GM12878 (cell line): Measurements from ENCODE around the gene MTMR6. TPM values are rescaled to one million over a fixed set of nuclear protein-coding genes. Genes with fewer than 3 reads are reported as not detected.
A peak's percentile ranks its signal among the peaks of the same experiment; 100 is the strongest.

ENCODE experiments used
- DPF2 ChIP-seq: fragments of 450-650 bp; IDR thresholded peaks from 2 replicates; pipeline ENCODE4 v1.6.1; 2017; ENCODE audit warnings: mild to moderate bottlenecking
- HDAC2 ChIP-seq: fragments of 200-600 bp; sonication (generic); IDR thresholded peaks from 2 replicates; pipeline ENCODE4 v1.6.1; 2017
- PML ChIP-seq: IDR thresholded peaks from 2 replicates; pipeline ENCODE4 v1.6.1; 2012; ENCODE audit warnings: low read length, inconsistent platforms
- RFX5 ChIP-seq: IDR thresholded peaks from 2 replicates; pipeline ENCODE4 v1.6.1; 2011; ENCODE audit warnings: low read depth, low read length, improper control_type of control experiment
- TCF3 ChIP-seq: IDR thresholded peaks from 2 replicates; pipeline ENCODE4 v1.6.1; 2012; ENCODE audit warnings: low read depth, mild to moderate bottlenecking, low read length, borderline replicate concordance; ENCODE audit not compliant: insufficient read depth
- ZNF274 ChIP-seq: IDR thresholded peaks from one replicate; pipeline ENCODE4 v1.8.0; 2011; ENCODE audit not compliant: insufficient read length, insufficient read depth
- polyA plus RNA-seq, 11 experiments: library from polyadenylated mRNA; depleted of rRNA in 4 of 11; unstranded in 6 of 11; stranded (reverse) in 5 of 11; fragments of >200 nt; fragmentation: Nextera tagmentation in 4 of 11; fragmentation: Illumina TruSeq in 1 of 11; extraction: Ambion mirVana in 4 of 11; extraction: Trizol in 1 of 11; gene quantifications; 1 replicate in 1 of 11; 2 replicates in 10 of 11; pipeline versions ENCODE4 v1.2.1 to v1.2.3, GENCODE V29; 2011 to 2016; ENCODE audit warnings: inconsistent platforms in 2 of 11, missing spikeins in 2 of 11, low read depth in 1 of 11
- total RNA-seq, 4 experiments: library from RNA; depleted of rRNA in 3 of 4; stranded (reverse); fragments of >200 nt in 3 of 4; fragmentation: Illumina TruSeq in 1 of 4; extraction: Trizol in 1 of 4; gene quantifications; 2 replicates each; pipeline versions ENCODE4 v1.2.1 to v1.2.3, GENCODE V29; 2013 to 2021
- TF ChIP-seq, protein P1 (sequence below): IDR thresholded peaks from 2 replicates; pipeline ENCODE4 v1.6.1; 2012; ENCODE audit warnings: low read depth, low read length, improper control_type of control experiment
- TF ChIP-seq, protein P2 (sequence below): fragments of 450-650 bp; IDR thresholded peaks from 2 replicates; pipeline ENCODE4 v1.6.1; 2016; ENCODE audit warnings: mild to moderate bottlenecking
- TF ChIP-seq, protein P3 (sequence below): fragments of 450-650 bp; IDR thresholded peaks from 2 replicates; pipeline ENCODE4 v1.6.1; 2016; ENCODE audit warnings: mild to moderate bottlenecking, moderate library complexity, borderline replicate concordance
- TF ChIP-seq, protein P4 (sequence below): fragments of 450-650 bp; IDR thresholded peaks from 2 replicates; pipeline ENCODE4 v1.6.1; 2016; ENCODE audit warnings: mild to moderate bottlenecking

Gene MTMR6
- total and polyA plus RNA-seq, 10 of the 15 experiments (the other 5 are each of a cell fraction or from before 2014, with no cell fraction given), result 9.8 to 24.2 (median 16.0) TPM

DNA sequence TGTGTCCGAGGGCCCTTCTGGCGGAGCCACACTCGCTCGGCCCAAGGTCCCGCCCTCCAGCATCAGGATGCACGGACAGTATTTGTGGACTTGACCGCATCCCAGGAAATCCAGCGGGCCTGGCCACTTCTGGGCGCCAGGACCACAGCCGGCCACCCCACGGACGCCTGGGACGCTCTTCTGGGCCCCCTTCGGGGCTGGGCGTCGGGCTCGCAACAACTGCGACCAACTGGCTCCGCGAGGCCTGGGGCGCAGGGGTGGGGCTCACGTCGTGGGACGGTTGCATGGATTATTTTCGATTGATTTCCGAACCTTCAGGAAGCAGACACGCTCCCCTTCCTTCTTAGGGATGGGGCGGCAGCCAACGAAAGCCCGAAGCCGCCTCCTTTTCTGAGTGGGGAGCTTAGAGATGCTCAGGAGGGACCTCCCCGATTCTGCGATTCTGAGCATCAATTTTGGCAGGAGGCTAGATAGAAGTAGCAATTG lies 13.6 kb upstream of the MTMR6 start (continued):
- TF ChIP-seq, protein P1, sequence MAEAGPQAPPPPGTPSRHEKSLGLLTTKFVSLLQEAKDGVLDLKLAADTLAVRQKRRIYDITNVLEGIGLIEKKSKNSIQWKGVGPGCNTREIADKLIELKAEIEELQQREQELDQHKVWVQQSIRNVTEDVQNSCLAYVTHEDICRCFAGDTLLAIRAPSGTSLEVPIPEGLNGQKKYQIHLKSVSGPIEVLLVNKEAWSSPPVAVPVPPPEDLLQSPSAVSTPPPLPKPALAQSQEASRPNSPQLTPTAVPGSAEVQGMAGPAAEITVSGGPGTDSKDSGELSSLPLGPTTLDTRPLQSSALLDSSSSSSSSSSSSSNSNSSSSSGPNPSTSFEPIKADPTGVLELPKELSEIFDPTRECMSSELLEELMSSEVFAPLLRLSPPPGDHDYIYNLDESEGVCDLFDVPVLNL, result no peak
- TF ChIP-seq RFX5 (no peak), HDAC2 (no peak), PML (no peak), DPF2 (no peak), ZNF274 (no peak), TCF3 (no peak)
- TF ChIP-seq, protein P2, sequence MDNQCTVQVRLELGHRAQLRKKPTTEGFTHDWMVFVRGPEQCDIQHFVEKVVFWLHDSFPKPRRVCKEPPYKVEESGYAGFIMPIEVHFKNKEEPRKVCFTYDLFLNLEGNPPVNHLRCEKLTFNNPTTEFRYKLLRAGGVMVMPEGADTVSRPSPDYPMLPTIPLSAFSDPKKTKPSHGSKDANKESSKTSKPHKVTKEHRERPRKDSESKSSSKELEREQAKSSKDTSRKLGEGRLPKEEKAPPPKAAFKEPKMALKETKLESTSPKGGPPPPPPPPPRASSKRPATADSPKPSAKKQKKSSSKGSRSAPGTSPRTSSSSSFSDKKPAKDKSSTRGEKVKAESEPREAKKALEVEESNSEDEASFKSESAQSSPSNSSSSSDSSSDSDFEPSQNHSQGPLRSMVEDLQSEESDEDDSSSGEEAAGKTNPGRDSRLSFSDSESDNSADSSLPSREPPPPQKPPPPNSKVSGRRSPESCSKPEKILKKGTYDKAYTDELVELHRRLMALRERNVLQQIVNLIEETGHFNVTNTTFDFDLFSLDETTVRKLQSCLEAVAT, result peak; percentile 97
- TF ChIP-seq, protein P3, sequence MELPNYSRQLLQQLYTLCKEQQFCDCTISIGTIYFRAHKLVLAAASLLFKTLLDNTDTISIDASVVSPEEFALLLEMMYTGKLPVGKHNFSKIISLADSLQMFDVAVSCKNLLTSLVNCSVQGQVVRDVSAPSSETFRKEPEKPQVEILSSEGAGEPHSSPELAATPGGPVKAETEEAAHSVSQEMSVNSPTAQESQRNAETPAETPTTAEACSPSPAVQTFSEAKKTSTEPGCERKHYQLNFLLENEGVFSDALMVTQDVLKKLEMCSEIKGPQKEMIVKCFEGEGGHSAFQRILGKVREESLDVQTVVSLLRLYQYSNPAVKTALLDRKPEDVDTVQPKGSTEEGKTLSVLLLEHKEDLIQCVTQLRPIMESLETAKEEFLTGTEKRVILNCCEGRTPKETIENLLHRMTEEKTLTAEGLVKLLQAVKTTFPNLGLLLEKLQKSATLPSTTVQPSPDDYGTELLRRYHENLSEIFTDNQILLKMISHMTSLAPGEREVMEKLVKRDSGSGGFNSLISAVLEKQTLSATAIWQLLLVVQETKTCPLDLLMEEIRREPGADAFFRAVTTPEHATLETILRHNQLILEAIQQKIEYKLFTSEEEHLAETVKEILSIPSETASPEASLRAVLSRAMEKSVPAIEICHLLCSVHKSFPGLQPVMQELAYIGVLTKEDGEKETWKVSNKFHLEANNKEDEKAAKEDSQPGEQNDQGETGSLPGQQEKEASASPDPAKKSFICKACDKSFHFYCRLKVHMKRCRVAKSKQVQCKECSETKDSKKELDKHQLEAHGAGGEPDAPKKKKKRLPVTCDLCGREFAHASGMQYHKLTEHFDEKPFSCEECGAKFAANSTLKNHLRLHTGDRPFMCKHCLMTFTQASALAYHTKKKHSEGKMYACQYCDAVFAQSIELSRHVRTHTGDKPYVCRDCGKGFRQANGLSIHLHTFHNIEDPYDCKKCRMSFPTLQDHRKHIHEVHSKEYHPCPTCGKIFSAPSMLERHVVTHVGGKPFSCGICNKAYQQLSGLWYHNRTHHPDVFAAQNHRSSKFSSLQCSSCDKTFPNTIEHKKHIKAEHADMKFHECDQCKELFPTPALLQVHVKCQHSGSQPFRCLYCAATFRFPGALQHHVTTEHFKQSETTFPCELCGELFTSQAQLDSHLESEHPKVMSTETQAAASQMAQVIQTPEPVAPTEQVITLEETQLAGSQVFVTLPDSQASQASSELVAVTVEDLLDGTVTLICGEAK, result peak; percentile 43; the same call in 1 of the 2 replicates
- TF ChIP-seq, protein P4, sequence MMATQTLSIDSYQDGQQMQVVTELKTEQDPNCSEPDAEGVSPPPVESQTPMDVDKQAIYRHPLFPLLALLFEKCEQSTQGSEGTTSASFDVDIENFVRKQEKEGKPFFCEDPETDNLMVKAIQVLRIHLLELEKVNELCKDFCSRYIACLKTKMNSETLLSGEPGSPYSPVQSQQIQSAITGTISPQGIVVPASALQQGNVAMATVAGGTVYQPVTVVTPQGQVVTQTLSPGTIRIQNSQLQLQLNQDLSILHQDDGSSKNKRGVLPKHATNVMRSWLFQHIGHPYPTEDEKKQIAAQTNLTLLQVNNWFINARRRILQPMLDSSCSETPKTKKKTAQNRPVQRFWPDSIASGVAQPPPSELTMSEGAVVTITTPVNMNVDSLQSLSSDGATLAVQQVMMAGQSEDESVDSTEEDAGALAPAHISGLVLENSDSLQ, result no peak
